ENCODE results near the gene ELMO1. TPM values are rescaled to one million over a fixed set of nuclear protein-coding genes. Genes with fewer than 3 reads are reported as not detected.

ELMO1 gene
- polyA plus RNA-seq, 1 donor (not counting 4 experiments of a cell fraction or from before 2014, with no cell fraction given) = not detected

DNA sequence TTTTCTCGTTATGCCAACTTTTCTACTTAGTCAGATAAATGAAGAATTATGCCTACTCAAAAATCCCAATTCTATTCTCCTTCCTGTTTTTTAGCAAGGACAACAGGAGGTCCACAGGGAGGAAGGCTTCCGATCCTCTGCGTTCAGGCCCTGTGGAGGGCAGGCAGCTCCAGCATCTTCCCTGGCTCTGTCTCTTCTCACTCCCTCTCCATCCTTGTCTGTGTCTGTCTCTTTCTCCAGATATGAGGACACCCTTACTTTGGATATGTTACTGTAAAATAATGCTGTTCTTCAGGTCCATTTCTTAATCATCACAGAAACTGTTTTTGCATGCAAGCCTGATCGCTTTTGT, 166.6 kb downstream of the ELMO1 start:
- no peaks in the 10 kb centered on the region for H3K4me1 ChIP-seq (ENCODE audit: control insufficient read depth, extremely low read depth, insufficient read depth, low read length)
- no peaks in the 10 kb centered on the region for H3K27me3 ChIP-seq (ENCODE audit: control insufficient read depth, extremely low read depth, insufficient read depth, low read length)
- no peak for FAIRE-seq
- H3K27ac ChIP-seq (ENCODE audit: control insufficient read depth, insufficient read depth, low read length) = no peak overlapping the region
- no peaks in the 10 kb centered on the region for H3K9me3 ChIP-seq (ENCODE audit: control insufficient read depth, low read depth, low read length)
- H3K9me1 ChIP-seq (ENCODE audit: control insufficient read depth, extremely low read depth, insufficient read depth, low read length) = no peaks in the 10 kb centered on the region
- dilution Hi-C loops (cut with MboI; ENCODE audit: extremely low pct_ligation_motif_present, low sequenced_read_pairs) = no loop called here
- no peak for TF ChIP-seq EZH2 (IDR thresholded peaks at IDR 0.05; ENCODE audit: low read length)
- TF ChIP-seq, protein P1, sequence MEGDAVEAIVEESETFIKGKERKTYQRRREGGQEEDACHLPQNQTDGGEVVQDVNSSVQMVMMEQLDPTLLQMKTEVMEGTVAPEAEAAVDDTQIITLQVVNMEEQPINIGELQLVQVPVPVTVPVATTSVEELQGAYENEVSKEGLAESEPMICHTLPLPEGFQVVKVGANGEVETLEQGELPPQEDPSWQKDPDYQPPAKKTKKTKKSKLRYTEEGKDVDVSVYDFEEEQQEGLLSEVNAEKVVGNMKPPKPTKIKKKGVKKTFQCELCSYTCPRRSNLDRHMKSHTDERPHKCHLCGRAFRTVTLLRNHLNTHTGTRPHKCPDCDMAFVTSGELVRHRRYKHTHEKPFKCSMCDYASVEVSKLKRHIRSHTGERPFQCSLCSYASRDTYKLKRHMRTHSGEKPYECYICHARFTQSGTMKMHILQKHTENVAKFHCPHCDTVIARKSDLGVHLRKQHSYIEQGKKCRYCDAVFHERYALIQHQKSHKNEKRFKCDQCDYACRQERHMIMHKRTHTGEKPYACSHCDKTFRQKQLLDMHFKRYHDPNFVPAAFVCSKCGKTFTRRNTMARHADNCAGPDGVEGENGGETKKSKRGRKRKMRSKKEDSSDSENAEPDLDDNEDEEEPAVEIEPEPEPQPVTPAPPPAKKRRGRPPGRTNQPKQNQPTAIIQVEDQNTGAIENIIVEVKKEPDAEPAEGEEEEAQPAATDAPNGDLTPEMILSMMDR (optimal IDR thresholded peaks at IDR 0.05 in 1 of 3, IDR thresholded peaks at IDR 0.05 in 1 of 3, conservative IDR thresholded peaks at IDR 0.05 in 1 of 3; ENCODE audit: extremely low read depth in 1 of 3, insufficient read depth in 2 of 3, low read length in 3 of 3) = no peak
- no peaks in the 10 kb centered on the region for H4K20me1 ChIP-seq (ENCODE audit: control insufficient read depth, extremely low read depth, insufficient read depth, low read length)
- no peaks in the 10 kb centered on the region for H3K79me2 ChIP-seq (ENCODE audit: control insufficient read depth, insufficient read depth, low read length)
- no peak for DNase-seq (ENCODE audit: low read depth, low spot score)
- no peak overlapping the region for H3K9ac ChIP-seq (ENCODE audit: control insufficient read depth, extremely low read depth, insufficient read depth, low read length)
- no peak overlapping the region for H3K4me2 ChIP-seq (ENCODE audit: control insufficient read depth, extremely low read depth, insufficient read depth, low read depth, low read length)
- no peak overlapping the region for H3K4me3 ChIP-seq (ENCODE audit: control insufficient read depth in 2 of 3, extremely low read depth in 1 of 3, insufficient read depth in 2 of 3, low read depth in 1 of 3, low read length in 3 of 3)
- no peak overlapping the region for H2AFZ ChIP-seq (ENCODE audit: control insufficient read depth, low read length)
- no peaks in the 10 kb centered on the region for H3K36me3 ChIP-seq (ENCODE audit: control insufficient read depth in 2 of 2, extremely low read depth in 1 of 2, insufficient read depth in 2 of 2, low read length in 2 of 2)

DNA sequence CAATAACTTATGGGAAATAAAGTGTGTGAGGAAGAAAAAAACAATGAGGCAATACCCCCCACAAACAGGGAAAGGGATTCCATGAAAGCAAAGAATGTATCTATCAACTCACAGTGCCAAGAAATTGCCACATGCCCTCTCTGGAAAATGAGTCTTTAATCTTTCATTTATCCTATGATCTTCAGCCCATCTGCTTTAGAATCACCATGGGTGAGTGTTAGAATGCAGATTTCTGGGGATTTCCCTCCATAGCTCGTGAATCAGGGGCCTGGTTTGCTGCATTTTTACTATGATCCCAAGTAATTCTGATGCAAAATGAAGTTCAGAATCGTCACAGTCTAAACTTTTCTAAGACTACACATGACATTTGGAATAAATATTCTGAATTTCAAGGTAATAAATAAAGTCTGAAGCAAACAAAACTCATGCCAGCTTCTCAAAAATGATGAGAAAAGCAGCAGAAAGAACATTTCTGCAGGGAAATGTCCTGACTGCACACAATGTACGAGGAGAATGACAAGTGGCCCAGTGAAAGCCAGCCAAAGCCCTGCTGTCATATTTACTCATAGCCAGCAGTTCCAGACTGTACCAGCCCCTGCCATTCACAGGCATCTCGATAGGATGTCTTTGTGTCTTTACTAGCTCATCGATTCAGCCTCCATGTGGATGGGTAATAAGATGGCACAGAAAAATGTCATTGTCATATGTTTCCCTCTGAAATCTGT, 167.1 kb downstream of the ELMO1 start:
- H3K27ac ChIP-seq (ENCODE audit: control insufficient read depth, insufficient read depth, low read length) = no peak overlapping the region
- H3K9me3 ChIP-seq (ENCODE audit: control insufficient read depth, low read depth, low read length) = no peaks in the 10 kb centered on the region
- dilution Hi-C loops (cut with MboI; ENCODE audit: extremely low pct_ligation_motif_present, low sequenced_read_pairs) = no loop called here
- no peak overlapping the region for H3K4me3 ChIP-seq (ENCODE audit: control insufficient read depth in 2 of 3, extremely low read depth in 1 of 3, insufficient read depth in 2 of 3, low read depth in 1 of 3, low read length in 3 of 3)
- no peaks in the 10 kb centered on the region for H3K4me1 ChIP-seq (ENCODE audit: control insufficient read depth, extremely low read depth, insufficient read depth, low read length)
- H3K79me2 ChIP-seq (ENCODE audit: control insufficient read depth, insufficient read depth, low read length) = no peaks in the 10 kb centered on the region
- H3K36me3 ChIP-seq (ENCODE audit: control insufficient read depth in 2 of 2, extremely low read depth in 1 of 2, insufficient read depth in 2 of 2, low read length in 2 of 2) = no peaks in the 10 kb centered on the region
- H3K9me1 ChIP-seq (ENCODE audit: control insufficient read depth, extremely low read depth, insufficient read depth, low read length) = no peaks in the 10 kb centered on the region
- H2AFZ ChIP-seq (ENCODE audit: control insufficient read depth, low read length) = no peak overlapping the region
- H4K20me1 ChIP-seq (ENCODE audit: control insufficient read depth, extremely low read depth, insufficient read depth, low read length) = no peaks in the 10 kb centered on the region
- no peak for TF ChIP-seq EZH2 (IDR thresholded peaks at IDR 0.05; ENCODE audit: low read length)
- TF ChIP-seq, protein P1 (optimal IDR thresholded peaks at IDR 0.05 in 1 of 3, IDR thresholded peaks at IDR 0.05 in 1 of 3, conservative IDR thresholded peaks at IDR 0.05 in 1 of 3; ENCODE audit: extremely low read depth in 1 of 3, insufficient read depth in 2 of 3, low read length in 3 of 3) = no peak
- no peak for FAIRE-seq
- no peak for DNase-seq (ENCODE audit: low read depth, low spot score)
- no peak overlapping the region for H3K4me2 ChIP-seq (ENCODE audit: control insufficient read depth, extremely low read depth, insufficient read depth, low read depth, low read length)
- H3K9ac ChIP-seq (ENCODE audit: control insufficient read depth, extremely low read depth, insufficient read depth, low read length) = no peak overlapping the region
- no peaks in the 10 kb centered on the region for H3K27me3 ChIP-seq (ENCODE audit: control insufficient read depth, extremely low read depth, insufficient read depth, low read length)

Measured in keratinocyte (primary cell).